Adrenal gland (tissue), 5 donors: ENCODE results near the gene POU2F3.

Source experiments
- POLR2A ChIP-seq, 2 donors: fragments of 450-650 bp; IDR thresholded peaks; one replicate each; pipeline ENCODE4 v1.6.1; 2017; ENCODE audit warnings: antibody characterized with exemption in 2 of 2, mild to moderate bottlenecking in 2 of 2, moderate library complexity in 1 of 2
- TF ChIP-seq, protein P1 (sequence below), 6 experiments: fragments of 450-650 bp in 4 of 6; fragments of 200-600 bp in 2 of 6; sonication (generic) in 1 of 6; IDR thresholded peaks; 1 replicate in 5 of 6; 2 replicates in 1 of 6; pipeline versions ENCODE4 v1.5.1 to v1.8.0; 2016 to 2021; ENCODE audit warnings: antibody characterized with exemption in 6 of 6, mild to moderate bottlenecking in 2 of 6, moderate library complexity in 1 of 6
- donor health status: DM: no; HTN: no; CAD: no.

DNA sequence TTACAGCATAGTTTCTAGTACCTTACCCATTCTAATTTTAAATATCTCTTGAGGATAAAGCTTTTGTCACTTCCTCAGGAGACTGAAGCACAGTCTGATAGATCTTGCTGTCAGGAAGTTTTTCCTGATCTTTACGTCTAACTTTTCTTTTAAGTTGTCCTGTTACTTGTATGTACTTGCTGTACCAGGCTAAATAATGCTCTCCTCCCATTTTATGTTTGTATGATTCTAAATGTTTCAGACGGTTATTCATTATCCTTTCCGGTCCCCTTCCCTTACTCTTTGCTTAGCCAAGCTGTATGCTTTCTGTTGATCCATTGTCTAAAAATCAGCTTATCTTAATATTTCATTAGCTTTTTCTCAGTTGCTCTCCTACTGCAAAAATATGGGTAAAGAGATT lies 102.3 kb downstream of the POU2F3 start:
- TF ChIP-seq, protein P1, sequence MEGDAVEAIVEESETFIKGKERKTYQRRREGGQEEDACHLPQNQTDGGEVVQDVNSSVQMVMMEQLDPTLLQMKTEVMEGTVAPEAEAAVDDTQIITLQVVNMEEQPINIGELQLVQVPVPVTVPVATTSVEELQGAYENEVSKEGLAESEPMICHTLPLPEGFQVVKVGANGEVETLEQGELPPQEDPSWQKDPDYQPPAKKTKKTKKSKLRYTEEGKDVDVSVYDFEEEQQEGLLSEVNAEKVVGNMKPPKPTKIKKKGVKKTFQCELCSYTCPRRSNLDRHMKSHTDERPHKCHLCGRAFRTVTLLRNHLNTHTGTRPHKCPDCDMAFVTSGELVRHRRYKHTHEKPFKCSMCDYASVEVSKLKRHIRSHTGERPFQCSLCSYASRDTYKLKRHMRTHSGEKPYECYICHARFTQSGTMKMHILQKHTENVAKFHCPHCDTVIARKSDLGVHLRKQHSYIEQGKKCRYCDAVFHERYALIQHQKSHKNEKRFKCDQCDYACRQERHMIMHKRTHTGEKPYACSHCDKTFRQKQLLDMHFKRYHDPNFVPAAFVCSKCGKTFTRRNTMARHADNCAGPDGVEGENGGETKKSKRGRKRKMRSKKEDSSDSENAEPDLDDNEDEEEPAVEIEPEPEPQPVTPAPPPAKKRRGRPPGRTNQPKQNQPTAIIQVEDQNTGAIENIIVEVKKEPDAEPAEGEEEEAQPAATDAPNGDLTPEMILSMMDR (IDR thresholded peaks at IDR 0.05) = no peak
- no peak for TF ChIP-seq POLR2A (IDR thresholded peaks at IDR 0.05)
